T-helper 1 cell treated with Interleukin-12 subunit alpha and Interleukin-12 subunit beta and Interleukin-4 antibody, amounts not matched to agents 30 ng/mL and 1 ng/mL, for 36 hours (primary cell): ENCODE results near the gene NR1H4. TPM values are rescaled to one million over a fixed set of nuclear protein-coding genes. Genes with fewer than 3 reads are reported as not detected.
"Not testable (repeated sequence)": the region's sequence is repeated elsewhere in the genome, so short reads cannot be mapped to it uniquely, and the experiment has no call there.

Source experiments
- intact Hi-C: fragments of 100-400 bp; cut with micrococcal nuclease; formaldehyde crosslinking; loops from one replicate; pipeline ENCODE4 v1.15.1; 2024
- total RNA-seq: library from RNA; stranded (reverse); gene quantifications from 2 replicates; pipeline ENCODE4 v1.2.3, GENCODE V29; 2022

Gene NR1H4
- total RNA-seq, 1 donor from 2014 or later = not detected

- intact Hi-C loops = no loop called here
Measured at GRCh38 chr12:100512692-100513091, 39.0 kb downstream of the NR1H4 start.

- intact Hi-C loops = no loop called here
Measured at GRCh38 chr12:100515968-100516367, 42.3 kb downstream of the NR1H4 start.

- intact Hi-C loops = no loop called here
Measured at GRCh38 chr12:100518376-100518775, 44.7 kb downstream of the NR1H4 start.

- intact Hi-C loops = no loop called here
Measured at GRCh38 chr12:100520048-100520769, 46.5 kb downstream of the NR1H4 start.

GRCh38 chr12:100521958-100522357 lies 48.3 kb downstream of the NR1H4 start:
- intact Hi-C loops = no loop called here

- intact Hi-C loops = no loop called here
Measured at GRCh38 chr12:100528034-100528433, 54.4 kb downstream of the NR1H4 start.

- intact Hi-C loops = no loop called here
Measured at GRCh38 chr12:100528471-100529127, 54.9 kb downstream of the NR1H4 start.

GRCh38 chr12:100529756-100530350 lies 56.2 kb downstream of the NR1H4 start:
- intact Hi-C loops = no loop called here

GRCh38 chr12:100533376-100533775 lies 59.7 kb downstream of the NR1H4 start:
- intact Hi-C loops = no loop called here

GRCh38 chr12:100534625-100535227 lies 61.1 kb downstream of the NR1H4 start:
- intact Hi-C loops = no loop called here

- intact Hi-C loops = no loop called here
Measured at GRCh38 chr12:100539202-100539601, 65.5 kb downstream of the NR1H4 start.

- intact Hi-C loops = no loop called here
Measured at GRCh38 chr12:100544165-100544564, 70.5 kb downstream of the NR1H4 start.

- intact Hi-C loops = no loop called here
Measured at GRCh38 chr12:100545092-100545491, 71.4 kb downstream of the NR1H4 start.

GRCh38 chr12:100553936-100554335 lies 80.3 kb downstream of the NR1H4 start:
- intact Hi-C loops = loop anchor here (1.0 to 2.0 kb wide), 5 partner anchors 320 to 1511 kb away; partner anchors contain the start of gene ACTR6

GRCh38 chr12:100554608-100555077 lies 81.0 kb downstream of the NR1H4 start:
- intact Hi-C loops = loop anchor here (1.0 to 2.0 kb wide), 5 partner anchors 320 to 1512 kb away; partner anchors contain the start of gene ACTR6

GRCh38 chr12:100555722-100556121 lies 82.1 kb downstream of the NR1H4 start:
- intact Hi-C loops = loop anchor here (2.0 kb wide), 3 partner anchors 417 to 1513 kb away; no protein-coding TSS in a partner anchor

- intact Hi-C loops = no loop called here
Measured at GRCh38 chr12:100557357-100557756, 83.7 kb downstream of the NR1H4 start.

- intact Hi-C loops = not testable (repeated sequence)
Measured at GRCh38 chr12:100559261-100559660, 85.6 kb downstream of the NR1H4 start.

GRCh38 chr12:100564090-100564489 lies 90.4 kb downstream of the NR1H4 start:
- intact Hi-C loops = no loop called here

GRCh38 chr12:100564905-100565467 lies 91.3 kb downstream of the NR1H4 start:
- intact Hi-C loops = no loop called here

- intact Hi-C loops = no loop called here
Measured at GRCh38 chr12:100565987-100566545, 92.4 kb downstream of the NR1H4 start.
